IPS-NIHi11 (cell line): Measurements from ENCODE around the gene GPC4.

Experiments used
- DNase-seq: peaks from one replicate; pipeline ENCODE4 v3.0.0; 2012; ENCODE audit warnings: mixed read lengths, low spot score

The GPC4 gene

GRCh38 chrX:133415276-133416105 is at the start of gene GPC4:
Gene GPC4, minus strand, starts transcription at chrX:133415489. Its CDS starts 524 bp downstream, at chrX:133414965.
- DNase-seq = peak; percentile 81

GRCh38 chrX:133461231-133461630 is 45.9 kb upstream of the GPC4 start:
- no peak for DNase-seq

DNA sequence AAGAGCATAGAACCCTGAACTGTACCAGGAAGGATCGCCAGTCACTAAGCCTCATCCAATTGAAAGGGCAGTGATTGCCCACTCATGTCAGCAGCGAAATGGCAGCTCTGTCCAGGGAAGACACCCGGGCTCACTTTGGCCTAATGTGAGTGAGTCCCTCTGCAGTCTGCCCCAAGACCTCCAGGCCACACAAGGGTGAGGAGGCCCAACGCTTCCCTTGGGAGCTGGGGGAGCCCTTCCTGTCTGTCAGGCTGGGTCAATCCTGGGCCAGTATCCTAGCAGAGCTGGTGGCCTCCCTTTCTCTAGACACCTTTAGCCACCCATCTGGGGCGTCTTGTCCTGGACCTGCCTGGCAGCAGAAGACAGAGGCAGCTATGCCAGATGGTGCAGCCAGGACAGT is 39.6 kb upstream of the GPC4 start:
- DNase-seq = no peak

- peak; percentile 23 for DNase-seq
Measured at GRCh38 chrX:133454491-133454914, 39.2 kb upstream of the GPC4 start.

DNA sequence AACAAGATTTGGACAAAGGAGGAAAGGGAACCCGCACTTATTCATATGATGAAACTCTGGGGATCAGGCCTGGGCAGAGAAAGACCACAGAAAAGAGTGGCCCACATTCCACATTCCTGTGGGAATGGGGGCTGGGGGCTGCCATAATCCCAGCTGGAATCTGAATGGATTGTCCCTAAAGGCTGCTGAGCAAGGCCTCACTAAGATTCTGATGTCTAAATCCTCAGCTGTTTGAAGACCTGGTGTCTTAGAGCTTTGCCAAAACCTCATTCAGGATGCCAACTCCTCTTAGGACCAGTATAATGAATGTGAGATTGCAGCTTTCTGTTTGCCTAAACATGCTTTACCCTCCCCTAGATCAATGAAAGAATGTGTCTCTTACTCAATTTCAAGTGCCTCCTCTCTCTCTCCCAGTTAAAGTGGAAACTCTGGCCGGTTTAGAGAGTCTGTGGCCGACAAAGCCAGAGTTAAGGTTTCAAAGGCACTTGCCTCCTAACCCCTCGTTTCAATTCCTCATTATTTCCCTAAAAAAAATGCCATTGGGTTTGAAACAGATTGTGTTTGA is 33.3 kb upstream of the GPC4 start:
- no peak for DNase-seq

DNA sequence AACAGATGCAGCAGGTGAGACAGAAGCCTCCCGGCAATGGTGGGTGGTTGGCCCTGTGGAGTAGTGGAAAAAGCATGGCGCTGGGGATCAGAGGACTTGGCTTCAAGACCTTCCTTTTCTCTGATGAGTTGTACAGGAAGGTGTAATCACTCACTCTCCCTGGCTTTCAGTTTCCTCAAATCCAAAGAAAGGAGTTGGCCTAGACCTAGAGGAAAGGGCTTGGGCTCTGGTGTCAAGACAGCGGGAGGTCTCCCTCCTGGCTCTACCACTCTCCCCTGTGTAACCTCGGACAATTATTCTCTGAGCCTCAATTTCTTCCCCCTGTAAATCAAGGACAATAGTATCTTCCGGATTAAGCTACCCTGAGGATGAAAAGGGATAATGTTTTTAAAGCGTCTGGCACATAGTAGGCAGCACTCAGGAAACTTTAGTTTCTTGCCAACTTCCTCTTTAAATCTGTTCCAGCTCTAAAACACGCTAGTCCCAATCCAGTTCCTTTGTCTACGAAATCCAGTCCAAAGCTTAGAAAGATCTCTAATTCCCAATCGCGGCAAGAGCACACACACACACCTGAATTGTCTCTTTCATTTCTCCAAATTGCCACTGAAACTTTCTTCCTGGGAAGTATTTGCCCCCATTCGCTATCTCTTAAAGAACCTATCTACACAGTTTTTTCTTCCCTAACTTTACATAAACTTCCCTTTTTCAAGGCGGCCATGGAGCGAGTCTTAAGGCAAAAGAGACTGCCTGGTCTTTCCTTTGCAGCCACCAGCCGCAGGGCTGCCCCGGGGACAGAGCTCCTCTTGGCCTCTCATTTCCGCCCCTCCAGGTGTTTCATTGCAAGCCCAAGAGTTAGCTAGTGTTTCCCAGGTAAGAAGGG is 29.9 kb upstream of the GPC4 start:
- peak; percentile 37 for DNase-seq

DNA sequence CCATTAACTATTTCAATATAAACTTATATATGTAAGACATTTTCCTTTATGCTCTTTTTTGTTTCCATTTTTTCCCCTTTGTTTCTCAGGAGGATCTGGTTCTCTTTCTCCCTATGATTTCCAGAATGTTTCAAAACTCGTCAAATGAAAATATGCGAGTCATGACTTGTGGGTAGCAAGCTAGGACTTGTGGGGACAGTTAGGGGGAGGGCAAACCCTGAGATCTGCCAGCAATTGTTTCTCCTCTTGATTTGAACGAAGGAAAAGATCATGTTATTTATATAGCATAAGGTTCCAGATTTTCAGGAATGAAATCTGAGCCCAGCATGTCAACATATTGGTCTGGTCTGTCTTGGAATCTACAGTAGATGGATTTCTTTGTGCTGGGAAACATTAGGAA is 28.9 kb upstream of the GPC4 start:
- no peak for DNase-seq

DNA sequence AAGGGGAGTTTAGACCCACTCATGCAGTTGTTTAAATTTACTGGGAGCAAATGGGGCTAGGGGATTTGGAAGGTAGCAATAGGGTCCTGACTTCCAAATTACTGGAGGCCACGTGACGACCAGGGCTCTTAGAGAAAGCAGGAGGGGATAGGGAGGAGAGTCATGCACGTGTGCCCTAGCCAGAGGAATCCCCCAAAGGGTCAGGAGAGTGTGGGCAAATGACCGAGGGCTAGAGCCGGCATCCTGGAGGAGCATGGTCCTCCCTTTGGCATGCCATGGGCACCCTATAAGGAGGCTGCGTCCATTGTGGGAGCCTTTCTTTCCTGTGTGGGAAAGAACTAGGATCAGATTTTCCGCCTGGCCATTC is 25.5 kb upstream of the GPC4 start:
- DNase-seq = peak; percentile 17

GRCh38 chrX:133440081-133440796 is 24.9 kb upstream of the GPC4 start:
- peak; percentile 23 for DNase-seq

GRCh38 chrX:133437766-133438165 is 22.5 kb upstream of the GPC4 start:
- no peak for DNase-seq

DNA sequence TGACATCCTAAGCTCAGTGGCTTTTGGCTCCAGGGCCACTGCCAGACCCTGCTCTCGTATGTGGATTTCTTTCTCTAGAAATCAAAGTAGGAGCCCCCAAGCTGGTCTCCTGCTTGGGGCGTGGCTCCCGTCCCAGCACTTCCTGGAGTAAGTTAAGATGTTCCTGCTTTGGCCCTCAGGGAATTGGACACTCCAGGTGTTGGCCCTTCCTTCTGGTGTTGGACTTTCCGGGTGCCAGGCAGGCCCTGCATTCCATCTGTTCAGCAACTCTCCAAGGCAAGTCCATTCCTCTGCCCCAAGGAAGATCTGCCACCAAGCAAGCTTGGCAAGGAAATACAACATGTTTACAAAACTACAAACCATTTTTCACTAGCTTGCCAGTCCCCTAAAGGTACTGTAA is 22.1 kb upstream of the GPC4 start:
- no peak for DNase-seq

DNA sequence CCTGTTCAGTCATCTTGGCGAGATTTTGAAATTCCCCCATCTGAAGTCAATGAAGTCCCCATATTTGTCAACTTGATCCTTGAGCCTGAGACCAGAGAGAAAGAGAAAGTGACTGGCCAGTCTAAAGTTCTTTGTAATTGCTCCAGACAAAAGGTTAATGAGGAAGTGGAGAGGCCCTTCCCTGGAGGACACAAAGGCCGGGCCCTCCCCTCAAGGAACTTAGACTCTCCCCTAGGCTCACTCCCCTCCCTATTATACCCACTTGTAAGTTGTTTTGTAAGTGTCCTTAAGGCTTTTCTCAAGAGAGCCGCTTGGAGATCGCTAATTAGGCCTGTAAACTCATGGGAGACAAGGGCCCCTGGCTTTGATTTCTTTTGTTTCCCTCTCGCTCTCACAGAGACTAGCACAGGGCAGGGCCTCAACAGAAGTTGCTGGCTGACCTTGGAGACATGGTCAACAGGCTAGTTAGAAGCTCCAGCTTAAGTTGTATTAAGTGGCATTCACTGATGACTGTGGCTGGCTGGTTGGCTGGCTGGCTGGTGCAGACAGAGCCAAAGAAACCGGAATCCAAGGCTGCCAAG is 20.3 kb upstream of the GPC4 start:
- no peak for DNase-seq

DNA sequence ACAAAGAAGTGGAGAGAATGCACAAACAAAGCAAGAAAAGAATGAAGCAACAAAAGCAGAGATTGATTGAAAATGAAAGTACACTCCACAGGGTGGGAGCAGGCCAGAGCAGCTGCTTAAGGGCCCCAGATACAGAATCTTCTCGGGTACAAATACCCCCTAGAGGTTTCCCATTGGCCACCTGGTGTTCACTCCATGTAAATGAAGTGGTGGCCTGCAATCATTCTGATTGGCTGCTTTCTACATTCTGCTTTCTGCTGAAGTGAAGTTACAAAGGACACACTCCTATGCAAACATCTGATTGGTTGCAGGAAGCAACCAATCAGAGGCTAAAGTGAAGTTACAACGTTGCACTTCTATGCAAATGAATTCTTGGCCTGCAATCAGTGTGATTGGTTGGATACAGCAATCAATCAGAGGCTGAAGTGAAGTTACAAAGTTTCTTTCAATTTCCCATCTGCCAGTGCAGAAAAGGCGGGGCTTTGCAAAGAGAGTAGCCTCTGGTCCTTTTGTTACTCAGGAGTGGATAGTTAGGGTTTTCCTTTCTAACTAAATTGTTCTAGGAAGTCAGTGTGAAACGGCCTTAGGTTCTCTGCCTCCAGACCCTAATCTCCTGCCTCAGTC is 19.0 kb upstream of the GPC4 start:
- DNase-seq = no peak

DNA sequence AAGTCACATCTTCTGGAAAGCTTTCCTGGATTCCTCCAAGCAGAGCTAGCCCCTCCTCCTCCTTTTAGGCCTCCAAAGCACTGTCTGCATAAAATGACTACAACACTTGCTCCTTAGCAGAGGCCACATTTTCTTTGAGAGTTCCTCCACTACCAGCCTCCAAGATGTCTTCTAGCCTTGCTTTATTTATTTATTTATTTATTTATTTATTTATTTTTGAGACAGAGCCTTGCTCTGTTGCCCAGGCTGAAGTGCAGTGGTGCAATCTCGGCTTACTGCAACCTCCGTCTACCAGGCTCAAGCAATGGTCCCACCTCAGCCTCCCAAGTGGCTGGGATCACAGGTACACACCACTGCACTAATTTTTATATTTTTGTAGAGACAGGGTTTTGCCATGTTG is 4.6 kb upstream of the GPC4 start:
- no peak for DNase-seq

DNA sequence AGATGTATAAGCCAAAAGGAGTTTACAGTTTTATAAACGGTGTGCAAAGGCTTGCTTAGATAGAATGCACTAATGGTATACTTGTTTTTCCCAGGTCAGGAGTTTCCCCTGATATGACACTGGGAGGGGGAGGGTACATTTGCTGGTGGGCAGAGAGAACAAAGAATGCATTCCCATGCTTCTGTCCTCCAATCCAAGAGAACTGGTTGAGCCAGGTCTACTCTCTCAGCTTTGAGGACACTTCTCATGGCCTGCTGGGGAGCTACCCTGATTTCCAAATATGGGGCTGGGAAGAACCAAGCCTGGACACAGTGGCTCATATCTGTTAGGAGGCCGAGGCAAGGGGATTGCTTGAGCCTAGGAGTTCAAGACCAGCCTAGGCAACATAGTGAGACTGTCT is 3.3 kb upstream of the GPC4 start:
- DNase-seq = no peak

- no peak for DNase-seq
Measured at GRCh38 chrX:133417364-133417763, 2.1 kb upstream of the GPC4 start.

DNA sequence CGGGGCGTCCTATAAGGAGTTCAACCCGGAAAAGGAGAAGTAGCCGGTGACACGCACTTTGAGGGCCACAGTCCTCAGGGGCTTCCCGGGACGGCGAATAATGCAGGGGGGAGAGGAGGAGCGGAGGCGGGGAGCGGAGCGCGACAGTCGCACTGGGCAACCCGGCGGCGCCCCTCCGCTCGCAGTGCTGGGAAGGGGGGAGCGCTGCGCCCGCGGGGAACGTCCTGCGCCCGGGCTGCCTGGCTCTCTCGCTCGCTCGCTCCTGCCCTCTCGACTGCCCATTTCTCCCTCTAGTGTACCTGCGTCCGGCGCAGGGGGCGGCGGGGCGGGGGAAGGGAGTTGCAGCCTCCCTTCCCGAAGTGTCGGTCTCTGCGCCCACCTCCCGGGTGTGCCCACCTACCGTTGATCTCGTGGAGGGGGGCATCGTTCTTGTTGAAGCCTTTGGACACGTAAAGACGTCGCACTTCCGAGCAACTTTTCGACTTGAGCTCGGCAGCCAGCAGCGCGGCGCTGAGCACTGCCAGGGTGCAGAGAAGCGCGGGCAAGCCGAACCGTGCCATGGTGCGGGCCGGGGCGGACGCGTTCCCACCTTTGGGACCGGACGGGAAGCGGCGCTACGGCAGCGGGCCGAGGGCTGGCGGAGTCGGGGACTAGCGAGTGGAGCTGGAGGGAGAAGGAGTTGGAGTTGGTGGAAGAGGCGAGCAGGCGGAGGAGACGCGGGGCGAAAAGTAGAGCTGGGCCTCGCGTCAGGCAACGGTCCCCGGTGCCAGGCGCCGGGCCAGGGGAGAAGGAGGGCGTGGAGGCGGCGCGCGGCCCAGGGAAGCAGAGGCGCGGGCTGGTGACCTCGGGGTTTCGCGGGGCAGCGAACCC is 648 bp downstream of the GPC4 start:
- DNase-seq = peak; percentile 16

DNA sequence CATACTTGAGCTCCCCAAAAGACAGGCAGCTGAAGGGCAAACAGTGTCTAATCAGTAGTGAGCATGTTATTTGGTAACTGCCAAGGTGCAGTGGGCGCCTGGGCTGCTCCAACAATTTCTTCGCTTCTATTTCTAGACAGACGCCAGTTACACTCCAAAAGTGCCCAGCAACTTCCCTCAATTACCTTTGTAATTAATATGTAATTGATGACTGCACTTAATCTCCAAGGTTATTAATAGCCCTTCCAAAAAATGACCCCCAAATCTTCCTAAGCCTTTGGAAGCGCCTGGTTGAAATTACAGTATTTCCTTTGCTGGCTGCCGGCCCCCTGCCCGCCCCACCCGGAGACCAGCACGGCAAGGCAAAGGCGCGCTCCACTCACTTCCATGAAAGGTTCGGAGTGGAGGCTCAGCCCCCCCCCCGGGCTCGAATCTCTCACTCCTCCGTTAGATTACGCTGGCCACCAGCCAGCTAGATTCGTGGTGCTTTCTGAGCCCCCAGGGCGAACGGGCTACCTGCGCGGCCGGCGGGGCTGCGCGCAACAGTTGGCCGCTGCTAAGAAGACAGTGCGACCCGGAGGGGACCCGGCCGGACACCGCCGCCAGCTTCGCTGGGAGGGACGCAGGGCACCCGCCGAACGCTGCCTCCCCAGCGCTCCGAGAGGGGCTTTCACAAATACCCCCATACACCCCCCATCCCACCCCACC is 1.9 kb downstream of the GPC4 start:
- DNase-seq = no peak

- DNase-seq = no peak
Measured at GRCh38 chrX:133412665-133413064, 2.6 kb downstream of the GPC4 start.

DNA sequence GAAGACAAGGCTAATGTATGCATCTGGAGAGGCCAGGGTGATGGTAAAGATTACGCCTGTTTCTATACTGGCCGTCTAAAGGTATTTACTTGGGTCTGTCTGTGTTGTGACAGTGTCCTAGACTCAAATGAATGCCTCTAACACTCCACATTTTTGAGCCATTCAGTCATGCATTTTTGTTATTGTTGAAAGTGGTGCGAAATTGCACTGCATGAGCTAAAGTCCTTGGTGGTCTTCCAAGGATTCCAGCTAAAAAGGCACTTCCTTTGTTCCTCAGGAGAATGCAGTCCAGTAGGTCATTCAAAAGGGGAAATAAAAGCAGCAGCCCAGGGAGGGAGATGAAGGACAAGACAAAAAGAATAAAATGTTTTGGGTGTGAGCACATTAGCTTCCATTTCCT is 3.0 kb downstream of the GPC4 start:
- DNase-seq = peak; percentile 9
